ENCODE measurements around the gene TNFSF18.
"Not testable (repeated sequence)": the region's sequence is repeated elsewhere in the genome, so short reads cannot be mapped to it uniquely, and the experiment has no call there.

Gene TNFSF18, protein sequence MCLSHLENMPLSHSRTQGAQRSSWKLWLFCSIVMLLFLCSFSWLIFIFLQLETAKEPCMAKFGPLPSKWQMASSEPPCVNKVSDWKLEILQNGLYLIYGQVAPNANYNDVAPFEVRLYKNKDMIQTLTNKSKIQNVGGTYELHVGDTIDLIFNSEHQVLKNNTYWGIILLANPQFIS

DNA sequence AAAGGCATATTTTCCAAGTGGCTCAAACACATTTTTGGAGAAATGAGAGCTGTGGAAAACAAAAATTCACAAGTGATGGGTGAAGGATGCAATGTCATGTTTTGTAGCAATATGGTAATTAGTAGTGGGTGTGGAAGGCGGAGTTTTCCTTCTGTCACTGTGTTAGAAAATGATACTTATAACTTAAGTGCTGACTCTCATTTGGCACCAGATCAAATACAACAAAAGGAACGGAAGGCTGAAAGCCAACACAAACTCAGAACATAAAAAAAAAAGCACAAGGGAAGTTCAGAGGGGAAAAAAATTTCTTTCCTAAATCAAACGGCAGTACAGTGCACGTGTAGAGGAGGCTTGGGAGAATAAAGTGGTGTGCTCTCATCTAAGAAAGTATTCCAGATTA lies at the start of gene TNFSF18:
TSS of gene TNFSF18 (minus strand) at position 77 of the 400 bp plus-strand sequence. CDS start at position 32, 45 bp downstream.
- DNase-seq, result no peak

DNA sequence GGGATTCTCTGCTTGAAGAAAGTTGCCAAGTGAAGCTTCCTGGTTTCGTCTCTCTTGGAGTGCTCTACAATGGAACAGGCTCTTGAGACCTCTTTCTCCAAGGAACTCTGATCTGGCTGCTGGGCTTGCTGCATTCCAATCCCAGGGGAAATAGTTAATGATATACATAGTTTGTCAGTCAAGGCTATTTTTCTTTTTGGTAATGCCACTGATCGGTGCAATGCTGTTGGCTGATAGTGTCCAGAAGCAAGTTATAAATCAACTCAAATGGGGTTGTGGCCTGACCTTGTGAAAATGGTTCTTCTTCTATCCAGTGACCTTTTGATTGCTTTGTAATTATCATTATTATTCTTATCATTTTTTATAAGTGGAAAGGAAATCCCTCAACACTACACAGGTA lies 48.4 kb upstream of the TNFSF18 start:
- DNase-seq, result no peak

DNA sequence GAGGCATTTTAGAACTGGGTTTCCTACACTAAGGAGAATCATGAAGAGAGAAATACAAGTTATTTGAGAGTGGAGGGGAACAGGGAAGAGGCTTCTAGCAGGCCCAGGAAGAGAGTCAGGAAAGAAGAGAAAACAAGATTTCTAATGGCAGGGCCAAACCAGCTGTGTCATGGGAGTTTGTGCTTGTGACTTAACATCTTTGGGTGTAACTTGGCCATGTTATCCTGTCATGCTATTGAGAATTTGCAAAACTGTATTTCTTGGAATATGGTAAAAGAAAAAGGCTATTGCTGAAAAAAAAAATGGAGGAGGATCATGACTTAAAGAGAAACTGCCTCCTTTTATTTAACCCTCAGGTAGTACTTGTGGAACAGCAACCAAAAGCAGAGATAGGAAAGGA lies 47.4 kb upstream of the TNFSF18 start:
- DNase-seq, result no peak

DNA sequence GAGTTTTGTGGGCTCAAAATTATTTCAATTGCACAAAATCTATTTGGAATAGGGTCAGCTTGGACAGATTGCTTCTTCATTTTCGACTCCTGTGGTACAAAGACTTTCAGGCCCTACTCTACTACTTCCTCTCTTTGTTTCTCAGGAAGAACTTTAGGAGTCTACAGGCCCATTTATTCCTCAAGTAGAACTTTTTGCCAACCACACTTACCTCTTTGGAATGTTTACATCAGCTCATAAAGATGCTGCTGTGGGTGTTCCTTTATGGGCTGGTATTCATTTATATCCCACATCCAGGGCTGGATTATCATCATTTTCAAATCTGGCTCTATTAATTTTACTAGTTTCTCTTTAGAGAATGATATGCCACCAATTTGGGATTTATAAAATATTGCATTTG lies 46.3 kb upstream of the TNFSF18 start:
- DNase-seq, result no peak

DNA sequence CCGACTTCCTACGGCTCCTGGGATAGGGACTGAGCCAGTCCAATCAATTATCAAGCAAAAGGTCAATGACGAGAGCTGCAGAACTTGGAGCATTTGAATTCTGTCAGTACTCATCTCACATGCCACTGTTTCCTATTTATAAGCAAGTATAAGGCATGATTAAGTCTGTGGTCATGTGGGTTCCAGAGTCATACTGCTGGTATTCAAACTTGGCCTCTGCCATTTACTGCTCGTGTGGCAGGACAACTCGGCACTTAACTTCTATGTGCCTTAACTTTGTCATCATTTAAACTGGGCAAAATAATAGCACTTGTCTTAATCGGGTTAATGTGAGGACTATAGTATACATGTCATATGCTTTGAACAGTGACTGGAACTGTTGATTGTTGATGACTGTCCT lies 44.9 kb upstream of the TNFSF18 start:
- DNase-seq, result no peak

DNA sequence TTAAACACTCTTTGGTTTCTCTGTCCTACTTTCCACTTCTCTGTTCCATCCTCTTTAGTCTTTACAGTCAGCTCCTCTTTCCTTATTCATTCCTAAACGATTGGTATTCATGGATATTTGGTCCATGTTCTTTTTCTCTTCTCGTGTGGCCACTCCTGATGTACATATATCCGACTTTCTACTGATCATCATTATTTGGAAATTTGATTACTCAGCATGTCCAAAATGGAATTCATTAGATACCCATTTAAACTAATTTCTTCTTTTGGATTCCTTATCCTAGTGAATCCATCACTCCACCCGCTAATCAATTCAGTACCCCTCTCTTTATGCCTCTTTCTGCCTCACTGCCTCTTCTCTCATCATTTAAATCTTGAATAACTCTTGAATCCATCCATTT lies 43.8 kb upstream of the TNFSF18 start:
- no peak for DNase-seq

DNA sequence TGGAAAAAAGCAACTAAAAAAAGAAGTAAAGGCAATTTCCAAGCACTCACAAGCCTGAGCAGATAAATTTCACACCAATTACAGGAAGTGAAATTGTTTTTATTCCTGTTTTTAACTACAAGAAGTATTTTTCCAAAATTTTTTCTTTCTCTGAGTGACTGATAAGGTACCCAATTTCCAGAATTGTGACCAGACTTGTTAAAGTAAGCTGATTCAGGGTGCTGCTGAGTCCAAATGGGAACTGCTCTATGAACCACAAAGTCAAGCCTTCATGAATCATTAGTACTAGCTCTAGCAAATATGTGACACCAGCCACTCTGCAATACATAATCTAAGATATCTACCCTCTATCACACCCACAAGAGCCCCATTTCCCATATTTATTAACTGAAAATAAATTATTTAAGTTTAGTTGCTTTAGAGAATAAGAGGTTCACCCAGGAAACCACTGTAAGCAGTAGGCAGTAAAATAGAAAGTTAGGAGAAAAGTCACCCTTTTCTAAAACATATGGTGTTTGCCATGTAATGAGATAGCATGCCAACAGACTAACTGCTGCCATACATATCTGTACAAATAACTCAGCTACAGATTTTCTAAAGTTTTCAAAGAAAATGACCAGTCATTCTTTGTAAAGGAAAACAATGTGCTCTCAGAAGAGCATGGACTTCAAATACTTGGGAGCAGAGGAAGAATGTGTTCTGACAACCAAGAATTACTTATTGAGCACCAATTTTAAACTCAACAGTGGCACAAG lies 43.1 kb upstream of the TNFSF18 start:
- no peak for DNase-seq

DNA sequence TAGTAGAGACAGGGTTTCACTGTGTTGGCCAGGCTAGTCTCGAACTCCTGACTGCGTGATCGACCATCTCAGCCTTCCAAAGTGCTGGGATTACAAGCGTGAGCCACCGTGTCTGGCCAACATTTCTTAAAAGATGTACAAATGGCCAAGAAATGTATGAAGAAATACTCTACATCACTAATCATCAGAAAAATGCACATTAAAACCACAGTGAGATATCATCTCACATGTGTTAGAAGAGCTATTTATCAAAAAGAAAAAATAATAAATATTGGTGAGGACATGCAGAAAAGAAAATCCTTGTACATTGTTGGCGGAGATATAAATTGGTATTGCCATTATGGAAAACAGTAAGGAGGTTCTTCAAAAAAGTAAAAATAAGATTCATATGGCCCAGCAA lies 33.6 kb upstream of the TNFSF18 start:
- DNase-seq, result no peak

DNA sequence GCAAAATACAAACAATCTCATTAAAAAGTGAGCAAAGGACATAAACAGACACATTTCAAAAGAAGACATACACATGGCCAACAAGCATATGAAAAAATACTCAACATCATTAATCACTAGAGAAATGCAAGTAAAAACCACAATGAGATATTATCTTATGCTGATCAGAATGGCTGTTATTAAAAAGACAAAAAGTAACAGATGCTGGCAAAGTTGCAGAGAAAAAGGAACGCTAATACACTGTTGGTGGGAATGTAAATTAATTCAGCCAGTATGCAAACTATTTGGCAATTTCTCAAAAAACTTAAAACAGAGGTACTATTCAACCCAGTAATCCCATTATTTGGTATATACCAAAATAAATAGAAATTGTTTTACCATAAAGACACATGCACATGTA lies 32.2 kb upstream of the TNFSF18 start:
- no peak for DNase-seq

DNA sequence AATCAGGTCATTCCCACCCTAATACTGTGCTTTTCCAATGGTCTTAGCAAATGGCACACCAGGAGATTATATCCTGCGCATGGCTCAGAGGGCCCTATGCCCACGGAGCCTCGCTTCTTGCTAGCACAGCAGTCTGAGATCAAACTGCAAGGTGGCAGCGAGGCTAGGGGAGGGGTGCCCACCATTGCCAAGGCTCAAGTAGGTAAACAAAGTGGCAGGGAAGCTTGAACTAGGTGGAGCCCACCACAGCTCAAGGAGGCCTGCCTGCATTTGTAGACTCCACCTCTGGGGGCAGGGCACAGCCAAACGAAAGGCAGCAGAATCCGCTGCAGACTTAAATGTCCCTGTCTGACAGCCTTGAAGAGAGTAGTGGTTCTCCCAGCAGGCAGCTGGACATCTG lies 23.5 kb upstream of the TNFSF18 start:
- DNase-seq, result not testable (repeated sequence)

DNA sequence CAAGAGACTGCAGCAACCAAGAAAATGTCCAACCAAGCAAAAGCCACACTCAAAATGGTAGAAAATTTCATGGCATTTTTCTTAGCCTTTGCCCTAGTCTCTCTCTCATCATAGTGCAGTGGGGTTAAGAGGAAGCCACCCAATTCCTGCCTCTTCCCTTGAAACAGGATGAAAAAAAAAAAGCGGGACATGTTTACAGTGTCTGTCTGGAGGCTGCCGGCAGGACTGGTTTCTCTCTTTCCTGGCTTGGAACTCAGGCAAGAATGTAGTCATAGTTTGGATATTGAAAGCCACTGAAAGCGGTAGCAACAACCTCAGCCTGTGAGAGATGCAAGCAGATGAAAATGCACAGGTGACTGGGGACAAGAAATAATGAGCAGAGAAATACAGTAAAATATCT lies 13.3 kb upstream of the TNFSF18 start:
- no peak for DNase-seq

DNA sequence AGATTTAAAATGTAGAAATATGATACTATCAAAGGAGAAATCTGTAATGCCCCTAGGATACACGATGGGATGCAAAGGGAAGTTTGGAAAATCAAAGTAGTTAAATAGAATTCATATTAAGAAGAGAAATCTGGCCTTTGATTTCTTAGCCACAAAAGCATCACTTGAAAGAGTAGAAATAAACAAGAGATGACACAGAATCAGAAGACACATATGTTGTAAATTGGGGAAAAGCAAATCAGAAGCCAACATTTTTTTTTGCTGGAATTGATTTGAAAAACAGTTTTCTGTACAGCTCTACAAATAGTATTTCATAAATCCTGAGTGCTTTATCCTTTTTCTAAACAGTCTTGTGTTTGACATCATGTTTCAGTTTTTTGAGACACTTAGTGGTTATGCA lies 12.4 kb upstream of the TNFSF18 start:
- no peak for DNase-seq

DNA sequence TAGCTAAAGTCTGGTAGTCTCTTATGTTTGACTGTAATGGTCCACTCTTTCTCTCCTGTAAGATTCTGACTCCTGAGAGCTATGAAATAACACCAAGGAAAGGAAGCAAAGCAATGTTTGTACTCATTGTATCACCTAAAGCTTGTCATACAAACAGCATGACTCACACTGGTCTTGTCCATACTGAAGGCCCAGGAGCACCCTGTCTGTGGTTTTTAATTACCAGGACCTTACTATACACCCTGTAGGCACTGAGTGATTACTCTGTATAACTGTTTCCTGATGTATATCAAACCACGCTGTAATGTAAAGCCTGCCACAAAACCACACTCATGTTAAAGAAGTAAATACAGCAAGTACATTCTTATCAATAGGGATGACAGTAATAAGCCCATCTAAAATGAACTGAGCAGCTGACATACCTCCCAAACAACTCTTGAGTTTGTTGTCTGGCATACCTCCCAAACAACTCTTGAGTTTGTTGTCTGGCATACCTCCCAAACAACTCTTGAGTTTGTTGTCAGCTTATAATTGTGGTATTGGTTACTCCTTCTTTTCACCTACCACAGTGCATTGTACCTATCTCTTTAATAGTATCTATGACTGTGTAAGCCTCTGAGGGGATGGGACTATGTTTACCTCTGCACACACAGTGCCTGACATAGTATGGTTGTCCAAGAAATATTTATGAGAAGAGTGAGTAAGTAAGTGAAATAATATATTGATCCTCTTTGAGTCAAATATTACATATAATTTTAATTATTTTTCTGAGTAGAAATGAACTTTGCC lies 11.6 kb upstream of the TNFSF18 start:
- DNase-seq, result no peak

DNA sequence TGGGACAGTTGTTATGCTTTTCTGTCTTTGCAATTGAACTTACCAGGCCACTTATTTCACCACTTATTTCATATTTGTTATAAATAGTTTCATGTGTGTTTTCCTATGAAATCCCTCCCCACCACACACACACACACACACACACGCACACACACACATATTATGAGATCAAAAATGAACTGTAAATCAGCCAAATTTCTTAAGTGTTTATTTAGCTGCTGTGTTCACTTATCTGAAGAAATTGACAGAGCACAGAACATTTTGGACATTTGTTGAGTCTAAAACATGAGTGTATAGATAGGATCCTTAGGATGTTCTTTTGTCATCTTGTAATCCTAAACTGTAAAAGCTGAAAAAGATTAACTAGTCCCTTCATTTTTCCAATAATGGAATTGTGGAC lies 7.8 kb upstream of the TNFSF18 start:
- no peak for DNase-seq

DNA sequence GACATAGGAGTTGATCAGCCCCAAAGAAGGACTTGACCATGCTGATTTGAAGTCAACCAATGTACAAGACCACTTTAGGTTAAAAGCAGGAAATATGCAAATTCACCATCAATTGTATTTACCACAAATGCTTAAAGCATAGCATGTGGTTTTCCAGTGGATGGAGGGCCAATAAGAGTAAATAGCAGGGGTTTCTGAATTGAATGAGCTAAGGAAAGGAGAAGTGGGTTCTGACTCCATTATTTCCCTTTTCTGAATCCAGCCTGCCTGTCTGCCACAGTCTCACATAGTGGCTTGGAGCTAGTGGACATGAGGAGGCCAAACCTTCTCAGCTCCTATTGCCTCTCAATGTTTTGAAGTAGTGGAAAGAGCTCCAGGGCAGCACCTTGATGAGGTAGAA lies 7.2 kb upstream of the TNFSF18 start:
- DNase-seq, result no peak

DNA sequence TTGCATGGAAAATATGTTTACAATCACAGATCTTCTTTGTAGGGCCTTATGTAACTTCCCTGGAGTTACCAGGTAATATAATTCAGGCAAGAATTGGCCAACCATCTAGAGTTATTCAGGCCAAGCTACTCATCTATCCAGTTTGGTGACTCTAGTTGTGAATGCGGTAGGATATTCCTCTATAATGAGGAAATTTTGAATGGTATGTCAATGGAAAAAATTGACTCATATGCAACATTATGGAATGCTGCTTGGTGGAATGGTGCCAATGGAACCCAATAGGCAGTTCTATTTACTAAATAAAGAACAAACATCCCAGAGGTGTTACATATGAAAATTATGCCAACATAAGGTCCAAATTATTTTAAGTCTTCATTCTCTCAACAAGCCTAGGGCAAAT lies 5.6 kb upstream of the TNFSF18 start:
- no peak for DNase-seq

DNA sequence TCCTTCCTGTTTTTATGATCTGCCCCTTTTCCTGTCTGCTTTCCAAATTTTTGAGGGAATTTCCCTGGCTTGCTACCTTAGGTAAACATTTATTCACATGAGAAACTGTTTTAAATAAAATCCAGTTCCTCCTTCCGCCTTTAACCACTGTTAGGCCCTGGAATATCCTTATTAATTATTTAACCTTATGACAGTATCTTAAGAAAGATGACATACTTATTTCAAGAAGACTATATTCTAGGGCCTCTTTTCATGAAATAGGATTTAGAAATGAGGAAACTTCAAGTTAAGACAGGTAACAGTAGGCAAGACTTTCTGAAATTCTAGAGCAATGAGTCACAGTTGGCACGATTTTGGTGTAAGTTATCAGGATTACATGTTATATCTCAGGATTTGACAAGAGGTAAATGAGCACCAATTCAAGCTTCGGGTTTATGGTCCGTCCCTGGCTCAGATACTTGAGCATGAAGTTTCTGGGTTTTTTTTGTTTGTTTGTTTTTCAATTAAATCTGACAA lies 2.0 kb upstream of the TNFSF18 start:
- DNase-seq, result no peak

DNA sequence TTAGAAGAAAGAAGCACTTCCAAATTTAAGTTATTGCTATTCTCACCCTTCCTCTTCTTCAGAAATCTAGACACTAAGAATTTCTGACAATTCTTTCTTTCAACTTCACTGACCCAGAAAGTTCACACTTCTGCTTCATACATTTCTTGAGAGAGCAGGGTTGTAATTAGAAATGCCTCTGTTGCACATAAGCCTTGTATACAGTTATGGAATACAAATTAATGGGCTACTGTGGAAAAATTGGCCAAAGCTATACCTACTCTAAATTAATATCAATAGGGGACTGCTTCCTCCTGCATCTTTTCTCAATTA lies 1.5 kb downstream of the TNFSF18 start:
- no peak for DNase-seq

DNA sequence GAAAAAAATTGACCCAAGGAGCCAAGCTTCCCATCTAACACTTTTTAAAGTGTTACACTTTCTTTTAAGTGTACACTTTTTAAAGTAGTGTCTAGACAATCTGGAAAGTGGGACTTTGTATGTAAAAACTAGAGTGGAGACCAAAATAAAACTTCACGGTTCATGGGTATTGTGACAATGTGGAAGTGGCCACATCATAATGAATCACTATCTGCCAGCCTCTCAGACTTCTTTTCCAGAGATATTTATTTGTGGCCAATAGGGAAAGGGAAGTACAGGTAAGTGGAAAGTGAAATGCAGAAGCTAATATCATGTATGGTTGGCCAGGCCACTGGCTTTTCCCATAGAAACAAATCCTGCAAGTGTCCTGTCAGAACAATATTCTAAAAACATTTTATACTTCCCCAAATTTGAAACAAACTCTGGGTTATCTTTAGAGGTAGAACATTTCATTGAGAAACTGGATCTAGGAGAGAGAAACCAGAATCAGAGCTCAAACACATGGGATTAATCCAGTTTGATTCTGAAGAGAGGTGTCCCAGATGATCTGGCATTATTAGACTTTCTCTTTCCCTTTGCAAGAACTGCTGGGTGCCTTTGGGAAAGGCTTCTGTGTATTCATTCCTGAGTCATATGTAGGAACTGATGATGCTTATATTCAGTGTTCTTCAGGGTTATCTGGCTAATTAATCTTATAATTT lies 2.0 kb downstream of the TNFSF18 start:
- no peak for DNase-seq

DNA sequence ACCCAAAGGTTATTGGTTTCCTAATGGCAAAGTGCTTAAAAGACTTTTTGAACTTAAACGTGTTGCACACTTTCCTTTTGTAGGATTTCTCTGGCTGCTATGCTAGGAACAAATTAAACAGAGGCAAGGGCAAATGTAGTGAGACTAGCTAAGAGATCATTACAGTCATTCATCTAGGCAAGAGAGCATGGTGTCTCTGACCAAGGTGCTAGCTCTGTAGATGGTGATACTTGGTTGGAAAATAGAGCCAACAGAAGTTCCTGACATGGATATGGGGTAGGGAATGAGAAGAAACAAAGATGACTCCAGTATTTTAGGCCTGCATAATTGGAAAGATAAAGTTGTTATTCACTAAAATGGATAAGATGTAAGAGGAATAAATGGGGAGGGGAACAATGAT lies 6.1 kb downstream of the TNFSF18 start:
- no peak for DNase-seq

DNA sequence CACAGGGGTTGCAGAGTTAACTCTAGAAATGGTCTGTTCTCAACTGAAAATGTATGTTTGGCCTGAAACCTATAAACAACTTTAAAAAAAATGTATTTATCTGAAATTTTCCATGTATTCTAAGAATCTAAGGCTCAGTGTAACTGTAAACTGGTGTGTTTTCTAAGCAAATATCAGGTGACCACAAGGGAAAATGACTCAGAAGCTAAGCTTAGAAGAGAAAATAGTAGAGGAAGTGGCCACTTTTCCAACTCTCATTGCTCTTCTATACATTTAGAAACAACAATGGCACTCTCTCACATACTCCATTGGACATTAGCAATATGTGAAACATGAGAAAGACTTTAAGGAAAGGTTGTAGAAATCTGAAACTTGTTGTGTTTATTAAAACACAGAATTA lies 7.5 kb downstream of the TNFSF18 start:
- DNase-seq, result no peak

DNA sequence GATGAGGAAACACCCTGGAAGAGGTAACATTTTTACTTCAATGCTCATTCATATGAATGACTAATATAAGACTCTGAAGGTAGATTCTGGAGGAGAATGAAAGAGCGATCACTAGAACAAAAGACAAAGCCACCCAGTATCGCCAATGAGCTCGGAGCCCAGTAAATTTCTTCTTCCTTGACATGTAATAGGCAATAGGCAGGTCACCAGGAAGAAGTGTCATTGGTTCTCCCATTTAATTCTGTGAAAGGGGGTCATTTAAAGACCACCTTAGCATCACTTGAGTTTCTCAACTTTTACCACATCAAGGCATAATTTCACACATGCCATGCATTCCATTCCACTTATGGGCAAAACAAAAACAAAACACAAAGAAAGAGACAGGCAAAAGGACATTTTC lies 7.9 kb downstream of the TNFSF18 start:
- no peak for DNase-seq

DNA sequence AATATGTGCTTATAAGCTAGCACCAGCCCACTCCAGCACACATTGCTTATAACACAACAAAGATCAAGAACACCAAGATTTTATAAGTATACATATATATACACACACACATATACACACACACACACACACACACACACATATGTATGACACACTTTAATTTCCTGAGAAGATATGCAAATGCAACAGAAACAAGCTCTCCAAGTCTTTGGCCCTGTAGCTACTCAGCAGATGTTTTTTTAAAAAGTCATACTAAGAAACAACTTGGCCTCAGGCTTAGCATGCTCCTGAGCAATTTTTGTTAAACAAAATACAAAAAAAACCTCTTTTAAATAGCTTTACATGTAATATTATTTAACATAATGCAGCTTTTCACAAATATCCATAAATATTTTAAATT lies 11.1 kb downstream of the TNFSF18 start:
- DNase-seq, result no peak

Data from CD4-positive, alpha-beta T cell treated with Interleukin-6 for 4 hours (primary cell).